SH-SY5Y (cell line): ENCODE results near the gene MCF2.

ENCODE experiments used
- GATA2 ChIP-seq: IDR thresholded peaks from 2 replicates; pipeline ENCODE4 v1.6.1; 2011; ENCODE audit warnings: mild to moderate bottlenecking, low read depth, low read length
- GATA3 ChIP-seq: IDR thresholded peaks from 2 replicates; pipeline ENCODE4 v1.6.1; 2011; ENCODE audit warnings: low read depth, mild to moderate bottlenecking, low read length, moderate library complexity

DNA sequence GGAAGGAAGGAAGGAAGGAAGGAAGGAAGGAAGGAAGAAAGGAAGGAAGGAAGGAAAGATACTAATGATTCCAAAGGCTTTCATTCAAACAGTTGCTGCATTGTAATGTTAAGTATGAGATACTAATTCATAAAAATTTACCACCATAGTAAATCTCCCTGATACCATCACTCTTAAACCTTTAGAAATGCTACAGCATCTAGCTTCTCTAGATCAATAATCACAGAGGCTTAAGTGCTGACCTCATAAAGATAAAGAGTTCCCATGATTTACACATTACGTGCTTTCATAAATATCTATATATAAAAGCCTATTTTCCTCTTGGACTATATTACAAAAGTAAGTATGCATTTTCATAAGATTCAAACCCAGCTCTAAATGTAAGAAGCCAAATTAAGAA is 141.0 kb downstream of the MCF2 start:
- TF ChIP-seq GATA2 (no peak), GATA3 (no peak)
